GM13977 (cell line): ENCODE data around the gene HOXB4.
A peak's percentile ranks its signal among the peaks of the same experiment; 100 is the strongest.

Source experiments
- DNase-seq: peaks from one replicate; pipeline ENCODE4 v3.0.0; 2012; ENCODE audit warnings: low spot score
- in situ Hi-C: fragments of 300-500 bp; cut with MboI; formaldehyde crosslinking; loops from one replicate; pipeline ENCODE4 v1.12.0; 2022; ENCODE audit warnings: low sequenced_read_pairs, low pct_unique_long_range_greater_than_20kb, mixed read lengths, inconsistent platforms; ENCODE audit not compliant: unreplicated experiment
- TF ChIP-seq, protein P1 (sequence below): IDR thresholded peaks from 2 replicates; pipeline ENCODE4 v1.5.1; 2012; ENCODE audit warnings: mild to moderate bottlenecking, control low read depth; ENCODE audit not compliant: insufficient read depth; ENCODE audit errors: extremely low read depth, missing control alignments

The HOXB4 gene

DNA sequence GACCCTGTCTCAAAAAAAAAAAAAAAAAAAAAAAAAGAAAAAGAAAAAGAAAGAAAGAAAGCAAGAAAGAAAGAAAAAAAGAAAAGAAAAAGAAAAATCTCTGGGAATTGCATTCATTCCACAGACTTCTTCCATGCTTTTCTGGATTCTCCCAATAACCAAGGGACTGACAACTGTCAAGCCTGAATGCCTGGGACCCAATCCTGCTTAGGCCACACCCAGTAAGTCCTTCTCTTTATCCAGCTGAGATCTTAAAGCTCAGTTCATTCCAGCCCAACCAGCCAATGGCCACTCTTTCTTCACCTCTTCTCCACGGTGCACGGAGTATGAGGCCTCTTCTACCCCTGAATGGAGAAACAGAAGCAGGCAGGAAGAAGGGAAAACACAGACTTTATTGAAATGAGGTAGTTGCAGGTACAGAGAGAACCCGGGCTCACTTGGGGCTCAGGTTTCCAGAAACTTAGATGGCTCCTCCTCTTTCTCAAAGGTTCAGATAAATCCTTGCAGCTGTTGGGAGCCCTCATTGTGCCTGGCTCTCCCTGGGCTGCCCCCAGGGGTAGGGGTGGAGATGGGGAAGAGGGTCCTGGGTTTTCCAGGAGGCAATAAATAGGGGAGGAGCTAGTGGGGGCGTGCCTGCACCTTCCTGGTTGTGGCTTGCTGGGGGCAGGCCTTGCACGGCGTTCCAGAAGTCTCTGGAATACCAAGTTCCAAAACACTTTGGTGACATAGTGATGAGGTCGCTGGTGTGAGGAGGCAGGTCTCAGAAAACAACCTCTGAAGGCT is 49.8 kb downstream of the HOXB4 start:
- in situ Hi-C loops, result no loop called here
- TF ChIP-seq, protein P1, sequence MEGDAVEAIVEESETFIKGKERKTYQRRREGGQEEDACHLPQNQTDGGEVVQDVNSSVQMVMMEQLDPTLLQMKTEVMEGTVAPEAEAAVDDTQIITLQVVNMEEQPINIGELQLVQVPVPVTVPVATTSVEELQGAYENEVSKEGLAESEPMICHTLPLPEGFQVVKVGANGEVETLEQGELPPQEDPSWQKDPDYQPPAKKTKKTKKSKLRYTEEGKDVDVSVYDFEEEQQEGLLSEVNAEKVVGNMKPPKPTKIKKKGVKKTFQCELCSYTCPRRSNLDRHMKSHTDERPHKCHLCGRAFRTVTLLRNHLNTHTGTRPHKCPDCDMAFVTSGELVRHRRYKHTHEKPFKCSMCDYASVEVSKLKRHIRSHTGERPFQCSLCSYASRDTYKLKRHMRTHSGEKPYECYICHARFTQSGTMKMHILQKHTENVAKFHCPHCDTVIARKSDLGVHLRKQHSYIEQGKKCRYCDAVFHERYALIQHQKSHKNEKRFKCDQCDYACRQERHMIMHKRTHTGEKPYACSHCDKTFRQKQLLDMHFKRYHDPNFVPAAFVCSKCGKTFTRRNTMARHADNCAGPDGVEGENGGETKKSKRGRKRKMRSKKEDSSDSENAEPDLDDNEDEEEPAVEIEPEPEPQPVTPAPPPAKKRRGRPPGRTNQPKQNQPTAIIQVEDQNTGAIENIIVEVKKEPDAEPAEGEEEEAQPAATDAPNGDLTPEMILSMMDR, result no peak
- peak; percentile 34 for DNase-seq

DNA sequence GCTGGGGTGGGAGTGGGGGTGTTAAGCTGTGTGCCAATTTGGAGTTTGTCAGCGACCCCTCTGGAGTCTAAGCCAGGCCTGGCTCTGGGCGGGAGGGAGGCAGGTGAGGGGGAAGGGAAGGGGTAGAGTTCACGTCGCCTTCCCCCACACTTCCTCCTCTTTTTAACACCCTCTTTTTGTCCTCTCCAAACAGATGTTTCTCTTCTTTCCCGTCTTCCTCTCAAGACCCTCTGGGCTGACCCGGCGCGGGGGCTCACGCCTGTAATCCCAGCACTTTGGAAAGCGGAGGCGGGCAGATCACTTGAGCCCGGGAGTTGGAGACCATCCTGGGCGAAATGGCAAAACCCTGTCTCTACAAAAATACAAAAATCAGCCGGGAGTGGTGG is 50.6 kb downstream of the HOXB4 start:
- no peak for DNase-seq
- TF ChIP-seq, protein P1, result no peak
- in situ Hi-C loops, result no loop called here

DNA sequence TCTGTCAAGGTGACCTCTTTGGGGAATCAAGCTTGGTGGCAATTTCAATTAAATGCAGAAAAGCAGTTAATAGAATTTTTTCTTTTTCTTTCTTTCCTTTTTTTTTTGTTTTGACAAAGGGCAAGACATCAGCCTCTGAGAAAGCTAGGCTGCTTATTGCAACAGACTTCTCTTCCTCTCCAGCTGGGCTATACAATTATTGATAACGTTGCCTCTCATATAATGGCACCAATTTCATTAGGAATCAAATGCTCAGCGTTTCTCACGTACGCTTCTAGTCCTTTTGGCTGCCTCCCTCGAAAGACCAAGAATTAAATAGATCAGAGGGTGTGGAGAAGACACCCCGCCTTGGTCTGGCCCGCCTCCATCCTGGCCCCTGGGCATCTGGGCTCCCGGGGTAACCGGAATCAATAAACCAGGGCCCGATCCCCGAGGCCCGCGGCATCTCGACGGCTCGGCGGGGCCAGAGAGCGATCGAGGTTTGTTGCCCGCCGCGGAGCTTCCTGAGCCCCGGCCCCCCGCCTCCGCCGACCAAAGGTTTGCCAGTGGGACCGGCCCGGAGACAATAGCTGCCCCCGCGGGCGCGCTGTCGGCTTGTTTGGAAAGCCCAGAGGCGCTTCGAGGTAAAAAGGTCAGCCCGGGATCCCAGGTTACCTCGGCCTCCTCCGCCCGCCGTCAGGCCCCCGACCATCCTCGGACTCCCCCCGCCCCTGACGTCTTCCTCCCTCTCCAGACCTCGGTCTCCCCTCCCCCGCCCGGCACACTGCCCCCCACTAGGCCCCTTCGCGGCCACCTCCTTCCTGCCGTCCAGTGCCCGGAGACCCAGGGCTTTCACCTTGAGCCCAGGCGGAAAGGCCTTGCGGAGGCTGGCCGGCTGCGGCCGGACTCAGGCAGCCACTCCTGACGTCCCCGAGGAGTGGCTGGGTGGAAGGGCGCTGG is 51.3 kb downstream of the HOXB4 start:
- in situ Hi-C loops, result no loop called here
- DNase-seq, result peak; percentile 19
- TF ChIP-seq, protein P1, result no peak
